WI38 (cell line): Measurements from ENCODE around the gene MYEF2.

Source experiments
- H3K4me3 ChIP-seq: 2 replicates; pipeline ENCODE4 v1.5.1; 2011; ENCODE audit warnings: low read depth, mild to moderate bottlenecking, control low read depth, low read length
- TF ChIP-seq, protein P1 (sequence below): IDR thresholded peaks from 2 replicates; pipeline ENCODE4 v1.5.1; 2012; ENCODE audit warnings: low read depth, mild to moderate bottlenecking, control low read depth, low read length

The MYEF2 gene

DNA sequence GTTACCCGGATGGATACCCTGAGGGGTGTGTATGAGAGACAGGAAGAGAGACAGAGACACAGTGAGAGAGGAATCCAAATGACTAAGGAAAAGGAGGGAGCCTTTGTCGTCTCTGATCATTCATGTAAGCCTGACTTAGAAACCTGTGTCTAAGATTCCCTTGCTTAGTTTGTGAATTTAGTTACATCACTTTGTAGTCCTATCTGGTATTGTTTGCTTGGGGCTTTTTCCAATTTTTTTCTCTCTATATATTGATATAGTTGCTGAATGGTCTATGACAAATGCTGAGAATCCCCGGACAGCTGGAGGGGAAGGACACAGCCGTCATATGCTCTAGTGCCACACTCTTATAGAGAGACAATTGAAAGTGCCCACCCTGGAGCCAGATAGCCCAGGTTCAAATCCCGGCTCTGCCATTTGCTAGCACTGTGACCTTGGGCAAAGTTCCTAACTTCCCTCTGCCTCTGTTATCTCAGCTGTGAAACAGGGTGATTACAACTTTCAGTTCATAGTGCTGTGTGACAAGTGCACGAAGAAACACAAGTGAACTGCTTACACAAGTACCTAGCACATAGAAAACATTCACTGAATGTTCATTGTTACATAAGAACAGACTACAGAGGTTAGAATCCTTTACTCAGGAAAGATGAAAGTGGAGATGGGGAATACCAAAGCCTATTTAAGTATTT is 51.3 kb downstream of the MYEF2 start:
- TF ChIP-seq, protein P1, sequence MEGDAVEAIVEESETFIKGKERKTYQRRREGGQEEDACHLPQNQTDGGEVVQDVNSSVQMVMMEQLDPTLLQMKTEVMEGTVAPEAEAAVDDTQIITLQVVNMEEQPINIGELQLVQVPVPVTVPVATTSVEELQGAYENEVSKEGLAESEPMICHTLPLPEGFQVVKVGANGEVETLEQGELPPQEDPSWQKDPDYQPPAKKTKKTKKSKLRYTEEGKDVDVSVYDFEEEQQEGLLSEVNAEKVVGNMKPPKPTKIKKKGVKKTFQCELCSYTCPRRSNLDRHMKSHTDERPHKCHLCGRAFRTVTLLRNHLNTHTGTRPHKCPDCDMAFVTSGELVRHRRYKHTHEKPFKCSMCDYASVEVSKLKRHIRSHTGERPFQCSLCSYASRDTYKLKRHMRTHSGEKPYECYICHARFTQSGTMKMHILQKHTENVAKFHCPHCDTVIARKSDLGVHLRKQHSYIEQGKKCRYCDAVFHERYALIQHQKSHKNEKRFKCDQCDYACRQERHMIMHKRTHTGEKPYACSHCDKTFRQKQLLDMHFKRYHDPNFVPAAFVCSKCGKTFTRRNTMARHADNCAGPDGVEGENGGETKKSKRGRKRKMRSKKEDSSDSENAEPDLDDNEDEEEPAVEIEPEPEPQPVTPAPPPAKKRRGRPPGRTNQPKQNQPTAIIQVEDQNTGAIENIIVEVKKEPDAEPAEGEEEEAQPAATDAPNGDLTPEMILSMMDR, result no peak
- no peak overlapping the region for H3K4me3 ChIP-seq

DNA sequence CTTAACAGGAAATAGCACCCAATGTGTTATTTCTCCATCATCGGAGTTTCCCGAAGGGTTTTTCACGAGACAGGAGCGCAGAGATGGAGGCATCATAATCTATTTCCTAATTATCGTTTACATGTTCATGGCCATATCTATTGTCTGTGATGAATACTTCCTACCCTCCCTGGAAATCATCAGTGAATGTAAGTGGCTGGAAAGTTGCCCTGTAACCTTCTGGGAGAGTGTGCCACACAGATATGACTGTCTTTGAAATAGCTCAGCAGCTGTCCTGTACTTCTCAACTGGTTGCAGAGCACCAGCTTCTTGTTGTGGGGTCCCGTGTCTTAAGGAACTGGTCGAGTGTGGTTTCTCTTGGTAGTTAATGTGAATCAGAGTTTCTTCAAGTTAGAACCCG is 56.2 kb downstream of the MYEF2 start:
- TF ChIP-seq, protein P1, result no peak
- H3K4me3 ChIP-seq, result no peak overlapping the region

DNA sequence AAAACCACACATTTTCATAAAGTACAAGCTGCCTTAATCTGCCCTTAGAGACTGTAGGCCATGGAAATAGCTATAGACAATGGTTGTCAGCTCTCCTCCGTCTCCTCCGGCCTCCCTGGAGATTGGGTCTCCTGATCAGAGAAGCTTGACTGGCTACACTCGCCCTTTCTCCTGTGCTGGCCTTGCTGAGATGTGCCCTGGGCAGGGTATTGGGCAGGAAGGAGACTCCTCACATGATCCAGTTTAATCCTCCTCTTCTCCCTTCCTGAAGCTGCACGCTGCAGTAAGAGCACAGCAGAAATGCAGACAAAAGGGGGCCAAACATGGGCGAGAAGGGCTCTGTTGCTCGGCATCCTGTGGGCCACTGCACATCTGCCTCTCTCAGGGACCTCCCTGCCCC is 57.4 kb downstream of the MYEF2 start, which contains the start of gene SLC24A5:
TSS of gene SLC24A5 (plus strand) at position 246 of the 400 bp plus-strand sequence. CDS start at position 301, 55 bp downstream.
- TF ChIP-seq, protein P1, result no peak
- no peak within 1 kb of the TSS for H3K4me3 ChIP-seq

DNA sequence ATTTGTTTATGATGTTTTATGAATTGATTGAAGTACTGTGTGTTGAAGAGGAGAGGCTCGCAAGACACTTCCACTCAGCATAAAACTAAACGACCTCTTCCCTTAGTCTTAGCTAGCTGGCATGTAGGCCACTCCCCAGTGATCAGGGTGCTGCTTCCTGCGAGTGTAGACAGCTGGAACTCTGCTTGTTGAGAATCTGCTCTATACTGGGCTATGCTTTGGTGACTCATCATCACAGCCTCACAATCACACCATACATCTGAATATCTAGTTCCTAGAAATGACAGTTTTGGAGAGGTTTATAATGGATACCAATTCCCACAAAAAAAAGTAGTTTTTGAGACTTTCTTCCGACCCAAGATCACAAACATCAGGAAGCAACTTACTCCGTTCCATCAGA is 58.8 kb downstream of the MYEF2 start:
- H3K4me3 ChIP-seq, result no peak overlapping the region
- TF ChIP-seq, protein P1, result no peak

DNA sequence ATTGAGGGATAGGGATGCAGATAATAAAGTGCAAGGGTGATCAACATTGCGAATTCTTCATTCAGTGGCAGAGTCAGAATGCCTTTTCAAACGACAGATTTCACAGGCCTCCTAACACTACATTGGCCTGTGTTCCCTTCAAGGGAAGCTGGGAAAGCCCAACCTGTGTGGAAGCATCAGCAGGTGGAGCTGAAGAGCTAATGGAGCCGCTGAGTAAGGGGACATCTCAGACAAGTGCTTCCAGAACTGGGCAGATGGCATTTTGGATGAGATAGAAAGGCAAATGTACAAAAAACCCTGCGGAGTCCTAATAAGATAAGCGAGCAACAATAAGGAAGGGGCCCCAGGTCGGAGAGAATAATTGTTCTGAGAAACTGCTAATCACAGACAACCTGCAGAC is 65.9 kb downstream of the MYEF2 start:
- TF ChIP-seq, protein P1, result peak; percentile 46
- H3K4me3 ChIP-seq, result no peak overlapping the region

DNA sequence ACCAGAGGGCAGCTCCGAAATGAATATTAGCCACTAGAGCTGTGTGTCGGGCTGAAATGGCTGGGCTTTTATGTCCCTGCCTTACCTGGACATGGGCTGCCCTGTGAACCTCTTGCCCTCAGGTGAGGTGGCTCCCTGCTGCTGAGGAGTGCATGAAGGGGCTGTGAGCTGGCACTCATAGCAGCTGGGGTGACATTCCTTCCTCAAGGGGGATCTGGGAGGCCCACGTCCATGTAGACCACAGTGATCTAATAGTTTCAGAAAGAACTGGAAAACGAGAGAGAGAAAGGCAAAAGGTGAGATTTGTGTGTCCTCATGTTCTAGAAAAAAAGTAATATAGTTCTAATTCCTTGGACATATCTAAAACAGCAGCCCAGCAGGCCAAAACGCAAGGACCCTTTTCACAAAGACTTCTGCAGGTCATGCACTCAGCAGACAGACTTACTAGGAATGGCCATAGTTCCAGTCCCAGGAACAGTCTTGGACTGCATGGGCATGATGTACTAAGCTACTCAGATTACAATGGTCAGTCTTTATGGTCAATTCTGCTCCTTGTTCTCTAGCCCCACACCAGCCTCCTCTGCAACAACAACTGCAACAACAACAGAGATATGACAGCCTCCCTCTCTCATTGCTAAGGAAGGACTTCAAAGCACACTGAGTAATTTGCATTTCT is 68.1 kb downstream of the MYEF2 start:
- no peak overlapping the region for H3K4me3 ChIP-seq
- TF ChIP-seq, protein P1, result no peak

DNA sequence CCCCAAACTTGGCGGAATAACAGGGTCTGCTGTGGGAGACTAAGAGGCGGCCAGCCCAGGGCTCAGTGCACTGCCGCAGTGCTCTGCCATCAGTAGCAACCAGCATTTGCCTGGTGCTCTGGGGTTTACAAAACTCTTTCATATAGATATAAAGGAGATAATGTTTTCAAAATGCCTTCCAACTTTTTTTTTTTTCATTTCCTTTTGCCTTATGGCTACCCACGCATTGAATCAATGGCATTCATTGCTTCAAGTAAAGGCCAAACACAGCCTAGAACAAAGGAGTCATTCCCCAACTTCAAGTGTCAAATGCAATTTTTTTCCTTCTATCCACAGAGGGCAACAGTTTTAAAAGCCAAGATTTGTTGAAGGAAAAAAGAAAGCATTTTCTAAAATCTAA is 68.9 kb downstream of the MYEF2 start:
- TF ChIP-seq, protein P1, result no peak
- no peak overlapping the region for H3K4me3 ChIP-seq
